ENCODE results near the gene KPNA1. TPM values are rescaled to one million over a fixed set of nuclear protein-coding genes. Genes with fewer than 3 reads are reported as not detected.
"Not testable (repeated sequence)": the region's sequence is repeated elsewhere in the genome, so short reads cannot be mapped to it uniquely, and the experiment has no call there.

KPNA1 gene
- total RNA-seq, 1 donor from 2014 or later: 107 TPM

- DNase-seq (ENCODE audit: low spot score): no peak
These were observed 33.3 kb downstream of the KPNA1 start for GRCh38 chr3:122481390-122481789.

- no peak for DNase-seq (ENCODE audit: low spot score)
These were observed 38.2 kb downstream of the KPNA1 start for GRCh38 chr3:122476532-122476931.

GRCh38 chr3:122475316-122475715 is 39.4 kb downstream of the KPNA1 start:
- no peak for DNase-seq (ENCODE audit: low spot score)

GRCh38 chr3:122469659-122470058 is 45.1 kb downstream of the KPNA1 start:
- DNase-seq (ENCODE audit: low spot score): no peak

- no peak for DNase-seq (ENCODE audit: low spot score)
These were observed 45.7 kb downstream of the KPNA1 start for GRCh38 chr3:122468896-122469533.

- DNase-seq (ENCODE audit: low spot score): no peak
These were observed 48.0 kb downstream of the KPNA1 start for GRCh38 chr3:122466701-122467240.

GRCh38 chr3:122464659-122465058 is 50.1 kb downstream of the KPNA1 start:
- no peak for DNase-seq (ENCODE audit: low spot score)

- no peak for DNase-seq (ENCODE audit: low spot score)
These were observed 52.3 kb downstream of the KPNA1 start for GRCh38 chr3:122462406-122462805.

- DNase-seq (ENCODE audit: low spot score): no peak
These were observed 52.9 kb downstream of the KPNA1 start for GRCh38 chr3:122461806-122462205.

GRCh38 chr3:122458992-122459391 is 55.7 kb downstream of the KPNA1 start:
- no peak for DNase-seq (ENCODE audit: low spot score)

- DNase-seq (ENCODE audit: low spot score): no peak
These were observed 57.0 kb downstream of the KPNA1 start for GRCh38 chr3:122457706-122458105.

- no peak for DNase-seq (ENCODE audit: low spot score)
These were observed 58.7 kb downstream of the KPNA1 start for GRCh38 chr3:122456074-122456473.

GRCh38 chr3:122451371-122451770 is 63.4 kb downstream of the KPNA1 start:
- DNase-seq (ENCODE audit: low spot score): no peak

- DNase-seq (ENCODE audit: low spot score): not testable (repeated sequence)
These were observed 66.5 kb downstream of the KPNA1 start for GRCh38 chr3:122448218-122448617.

- DNase-seq (ENCODE audit: low spot score): not testable (repeated sequence)
These were observed 70.2 kb downstream of the KPNA1 start for GRCh38 chr3:122444491-122444887.

- not testable (repeated sequence) for DNase-seq (ENCODE audit: low spot score)
These were observed 70.8 kb downstream of the KPNA1 start for GRCh38 chr3:122443762-122444490.

GRCh38 chr3:122443090-122443489 is 71.6 kb downstream of the KPNA1 start:
- DNase-seq (ENCODE audit: low spot score): no peak

GRCh38 chr3:122435950-122436349 is 78.8 kb downstream of the KPNA1 start:
- DNase-seq (ENCODE audit: low spot score): no peak

GRCh38 chr3:122430371-122430770 is 84.4 kb downstream of the KPNA1 start:
- DNase-seq (ENCODE audit: low spot score): no peak

- no peak for DNase-seq (ENCODE audit: low spot score)
These were observed 86.8 kb downstream of the KPNA1 start for GRCh38 chr3:122427857-122428471.

- DNase-seq (ENCODE audit: low spot score): no peak
These were observed 92.9 kb downstream of the KPNA1 start for GRCh38 chr3:122421836-122422235.

GRCh38 chr3:122421101-122421500 is 93.6 kb downstream of the KPNA1 start:
- DNase-seq (ENCODE audit: low spot score): no peak
